ENCODE measurements around the gene STAT5B.

DNA sequence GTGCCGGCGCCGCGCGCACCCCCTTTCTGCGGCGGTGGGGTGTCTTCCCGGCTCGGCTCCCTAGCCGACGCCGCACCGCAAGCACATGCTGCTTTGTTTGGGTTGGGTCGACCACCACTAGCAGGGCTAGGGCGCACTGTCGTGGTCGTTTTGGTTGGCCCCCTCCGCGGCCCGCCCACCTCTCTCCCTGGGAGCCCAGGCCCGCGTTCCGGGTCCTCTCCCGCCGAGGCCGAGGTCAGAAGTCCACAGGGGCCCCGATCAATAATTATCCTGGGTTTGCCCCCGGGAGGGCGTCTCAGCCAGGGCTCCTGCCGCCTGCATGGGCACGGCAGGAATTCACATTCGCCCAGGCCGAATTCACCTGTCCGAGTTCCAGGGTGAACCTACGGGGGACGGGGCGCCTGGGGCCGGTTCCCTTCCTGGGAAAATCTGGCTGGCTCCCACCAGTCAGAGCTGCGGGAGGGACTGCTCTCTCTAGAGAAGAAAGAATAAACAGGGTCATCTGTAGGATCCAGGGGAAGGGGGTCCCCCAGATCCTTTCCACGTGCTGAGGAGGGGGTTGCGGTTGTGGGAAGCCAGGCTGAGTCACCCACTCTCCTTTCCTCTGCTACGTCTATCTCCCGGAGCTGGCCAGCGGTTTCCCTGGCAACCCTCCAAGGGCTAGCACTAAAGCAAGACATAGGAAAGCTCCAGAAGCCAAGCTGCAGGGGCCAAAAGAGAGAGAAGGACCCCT is 584 bp upstream of the STAT5B start:
- TF ChIP-seq, protein P1, sequence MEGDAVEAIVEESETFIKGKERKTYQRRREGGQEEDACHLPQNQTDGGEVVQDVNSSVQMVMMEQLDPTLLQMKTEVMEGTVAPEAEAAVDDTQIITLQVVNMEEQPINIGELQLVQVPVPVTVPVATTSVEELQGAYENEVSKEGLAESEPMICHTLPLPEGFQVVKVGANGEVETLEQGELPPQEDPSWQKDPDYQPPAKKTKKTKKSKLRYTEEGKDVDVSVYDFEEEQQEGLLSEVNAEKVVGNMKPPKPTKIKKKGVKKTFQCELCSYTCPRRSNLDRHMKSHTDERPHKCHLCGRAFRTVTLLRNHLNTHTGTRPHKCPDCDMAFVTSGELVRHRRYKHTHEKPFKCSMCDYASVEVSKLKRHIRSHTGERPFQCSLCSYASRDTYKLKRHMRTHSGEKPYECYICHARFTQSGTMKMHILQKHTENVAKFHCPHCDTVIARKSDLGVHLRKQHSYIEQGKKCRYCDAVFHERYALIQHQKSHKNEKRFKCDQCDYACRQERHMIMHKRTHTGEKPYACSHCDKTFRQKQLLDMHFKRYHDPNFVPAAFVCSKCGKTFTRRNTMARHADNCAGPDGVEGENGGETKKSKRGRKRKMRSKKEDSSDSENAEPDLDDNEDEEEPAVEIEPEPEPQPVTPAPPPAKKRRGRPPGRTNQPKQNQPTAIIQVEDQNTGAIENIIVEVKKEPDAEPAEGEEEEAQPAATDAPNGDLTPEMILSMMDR (IDR thresholded peaks at IDR 0.05; ENCODE audit: control extremely low read depth in 1 of 3, insufficient read depth in 1 of 3, low read depth in 1 of 3, low read length in 3 of 3): no peak
- no peak for TF ChIP-seq SP1 (IDR thresholded peaks at IDR 0.05; ENCODE audit: low read depth, low read length)
- no peak for TF ChIP-seq POLR2A (IDR thresholded peaks at IDR 0.05; ENCODE audit: control extremely low read depth in 1 of 2, low read depth in 2 of 2, low read length in 2 of 2)
- 0 out of 2 replicates have a peak, but pooled peaks have one; percentile 9 for TF ChIP-seq JUND (IDR thresholded peaks at IDR 0.05; ENCODE audit: low read length)
- TF ChIP-seq CEBPB (IDR thresholded peaks at IDR 0.05; ENCODE audit: low read depth, low read length): no peak
- TF ChIP-seq SP2 (IDR thresholded peaks at IDR 0.05; ENCODE audit: low read length): no peak
- TF ChIP-seq EZH2 (IDR thresholded peaks at IDR 0.05; ENCODE audit: low read depth, low read length, severe bottlenecking): no peak
- TF ChIP-seq TCF12 (IDR thresholded peaks at IDR 0.05; ENCODE audit: low read depth, low read length): no peak

All from H1 (cell line).